RWPE1 (cell line): ENCODE results near the gene ABHD17A.
"Not testable (repeated sequence)": the region's sequence is repeated elsewhere in the genome, so short reads cannot be mapped to it uniquely, and the experiment has no call there.

Experiments
- CTCF ChIA-PET: fragments of 350-600 bp; sonication (Branson Sonifier 250); formaldehyde crosslinking; extraction: SDS; loops from one replicate; lab custom pipeline; 2021; lab: Yijun Ruan, JAX
- POLR2A ChIA-PET: fragments of 400-600 bp; formaldehyde crosslinking; extraction: SDS; loops from one replicate; lab custom pipeline; 2020; ENCODE audit warnings: antibody characterized with exemption; ENCODE audit not compliant: low non-redundant PET; lab: Yijun Ruan, JAX
- DNase-seq: peaks from one replicate; pipeline ENCODE4 v3.0.0; 2012; ENCODE audit warnings: low spot score
- H3K27ac ChIP-seq: fragments of 450-650 bp; 2 replicates; pipeline ENCODE4 v1.5.1; 2017
- TF ChIP-seq, protein P1 (sequence below): fragments of 450-650 bp; conservative IDR thresholded peaks from 2 replicates; pipeline ENCODE4 v1.5.1; 2017; ENCODE audit warnings: low read depth, mild to moderate bottlenecking

Gene ABHD17A

DNA sequence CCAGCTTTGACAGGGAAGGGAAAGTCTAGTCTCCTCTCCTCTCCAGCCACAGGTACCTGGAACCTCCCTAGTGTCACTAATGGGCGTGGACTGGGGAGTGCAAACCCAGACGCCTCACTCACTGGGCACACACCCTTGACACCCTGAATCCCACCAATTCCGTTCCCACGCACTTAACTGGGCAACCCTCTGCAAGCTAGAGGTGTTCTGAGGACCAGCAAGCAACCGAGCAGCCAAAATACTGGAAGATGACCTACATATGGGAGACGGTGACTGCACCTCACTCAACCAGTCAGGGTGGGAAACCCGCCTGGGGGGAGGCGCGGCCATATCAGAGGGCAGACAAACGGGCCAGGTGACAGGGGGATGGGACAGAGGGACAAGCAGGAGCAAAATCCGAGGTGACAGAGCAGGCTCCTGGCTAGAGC is 991 bp downstream of the ABHD17A start:
- TF ChIP-seq, protein P1, sequence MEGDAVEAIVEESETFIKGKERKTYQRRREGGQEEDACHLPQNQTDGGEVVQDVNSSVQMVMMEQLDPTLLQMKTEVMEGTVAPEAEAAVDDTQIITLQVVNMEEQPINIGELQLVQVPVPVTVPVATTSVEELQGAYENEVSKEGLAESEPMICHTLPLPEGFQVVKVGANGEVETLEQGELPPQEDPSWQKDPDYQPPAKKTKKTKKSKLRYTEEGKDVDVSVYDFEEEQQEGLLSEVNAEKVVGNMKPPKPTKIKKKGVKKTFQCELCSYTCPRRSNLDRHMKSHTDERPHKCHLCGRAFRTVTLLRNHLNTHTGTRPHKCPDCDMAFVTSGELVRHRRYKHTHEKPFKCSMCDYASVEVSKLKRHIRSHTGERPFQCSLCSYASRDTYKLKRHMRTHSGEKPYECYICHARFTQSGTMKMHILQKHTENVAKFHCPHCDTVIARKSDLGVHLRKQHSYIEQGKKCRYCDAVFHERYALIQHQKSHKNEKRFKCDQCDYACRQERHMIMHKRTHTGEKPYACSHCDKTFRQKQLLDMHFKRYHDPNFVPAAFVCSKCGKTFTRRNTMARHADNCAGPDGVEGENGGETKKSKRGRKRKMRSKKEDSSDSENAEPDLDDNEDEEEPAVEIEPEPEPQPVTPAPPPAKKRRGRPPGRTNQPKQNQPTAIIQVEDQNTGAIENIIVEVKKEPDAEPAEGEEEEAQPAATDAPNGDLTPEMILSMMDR = no peak
- DNase-seq = no peak
- peak overlapping the region; percentile 82 for H3K27ac ChIP-seq
- POLR2A ChIA-PET = interaction anchor here (1.0 kb wide), 1 partner anchor 8 kb away, joined by 3 read pairs; no protein-coding TSS in a partner anchor
- CTCF ChIA-PET = interaction anchor here (0.9 to 1.7 kb wide), 2 partner anchors 8 to 20 kb away, joined by 3 to 5 read pairs; no protein-coding TSS in a partner anchor

DNA sequence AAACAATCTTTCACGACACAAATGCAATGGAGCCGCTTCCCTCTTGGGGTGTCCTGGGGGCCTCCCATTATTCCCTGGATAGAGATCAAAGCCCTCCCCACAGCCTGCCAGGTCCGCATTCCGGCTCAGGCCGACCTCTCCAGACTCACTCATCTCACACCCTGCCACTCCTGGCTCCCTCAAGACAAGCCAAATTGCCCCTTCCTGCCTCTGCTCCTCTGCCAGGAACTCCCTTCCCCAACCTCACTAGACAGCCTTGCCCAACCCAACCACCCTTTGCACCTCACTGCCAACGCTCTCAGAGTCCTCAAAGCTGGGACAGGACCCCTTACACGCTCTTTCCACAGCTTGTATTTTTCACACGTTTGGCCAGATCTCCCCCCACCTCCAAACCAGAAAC is 1.5 kb downstream of the ABHD17A start:
- H3K27ac ChIP-seq = peak overlapping the region; percentile 82
- ChIA-PET POLR2A (no interaction called here), CTCF (interaction anchor here (0.9 to 1.7 kb wide), 2 partner anchors 9 to 19 kb away, joined by 3 to 5 read pairs; no protein-coding TSS in a partner anchor)
- TF ChIP-seq, protein P1 = no peak
- no peak for DNase-seq

DNA sequence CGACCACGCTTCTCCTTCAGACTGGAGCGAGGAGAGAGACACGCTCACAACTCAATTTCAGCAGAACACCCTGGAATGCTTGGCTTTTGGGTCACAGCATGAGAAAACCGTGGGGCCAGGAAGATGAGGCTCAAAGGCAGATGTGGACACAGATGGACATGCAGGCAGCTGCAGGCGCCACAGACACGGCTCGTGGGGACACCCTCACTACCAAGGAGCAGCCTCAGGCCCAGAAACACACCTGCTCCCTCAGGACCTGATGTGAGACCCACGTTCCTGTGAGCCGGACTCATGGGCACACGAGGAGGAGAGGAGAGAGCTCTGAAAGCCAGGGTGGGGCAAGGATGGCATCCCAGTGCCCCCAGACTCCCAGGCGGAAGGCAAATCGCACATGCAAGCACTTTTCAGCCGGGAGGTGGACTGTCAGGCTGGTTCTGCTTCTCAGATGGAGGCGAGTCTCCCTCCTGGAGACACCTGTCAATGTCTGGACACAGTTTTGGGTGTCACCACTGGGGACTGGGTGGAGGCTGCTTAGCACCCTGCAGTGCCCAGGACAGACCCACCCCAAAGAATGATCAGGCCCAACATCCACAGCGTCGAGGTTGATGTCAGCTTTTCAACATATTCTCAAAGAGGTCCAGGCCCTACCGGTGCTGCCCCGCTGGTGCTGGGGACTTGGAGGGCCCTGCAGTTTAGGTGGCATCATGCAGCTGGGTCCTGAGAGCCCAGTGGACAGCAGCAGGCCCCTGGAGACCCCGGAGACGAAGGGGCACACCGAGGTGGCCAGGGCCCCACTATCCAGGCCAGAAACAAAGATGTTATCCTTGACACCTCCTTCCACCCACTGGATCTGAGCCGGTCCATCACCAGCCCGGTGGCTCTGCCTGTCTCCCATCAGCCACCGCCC is 2.3 kb downstream of the ABHD17A start:
- ChIA-PET POLR2A (no interaction called here), CTCF (interaction anchor here (0.9 to 1.7 kb wide), 2 partner anchors 9 to 18 kb away, joined by 3 to 5 read pairs; no protein-coding TSS in a partner anchor)
- DNase-seq = no peak
- TF ChIP-seq, protein P1 = no peak
- H3K27ac ChIP-seq = peak overlapping the region; percentile 82

DNA sequence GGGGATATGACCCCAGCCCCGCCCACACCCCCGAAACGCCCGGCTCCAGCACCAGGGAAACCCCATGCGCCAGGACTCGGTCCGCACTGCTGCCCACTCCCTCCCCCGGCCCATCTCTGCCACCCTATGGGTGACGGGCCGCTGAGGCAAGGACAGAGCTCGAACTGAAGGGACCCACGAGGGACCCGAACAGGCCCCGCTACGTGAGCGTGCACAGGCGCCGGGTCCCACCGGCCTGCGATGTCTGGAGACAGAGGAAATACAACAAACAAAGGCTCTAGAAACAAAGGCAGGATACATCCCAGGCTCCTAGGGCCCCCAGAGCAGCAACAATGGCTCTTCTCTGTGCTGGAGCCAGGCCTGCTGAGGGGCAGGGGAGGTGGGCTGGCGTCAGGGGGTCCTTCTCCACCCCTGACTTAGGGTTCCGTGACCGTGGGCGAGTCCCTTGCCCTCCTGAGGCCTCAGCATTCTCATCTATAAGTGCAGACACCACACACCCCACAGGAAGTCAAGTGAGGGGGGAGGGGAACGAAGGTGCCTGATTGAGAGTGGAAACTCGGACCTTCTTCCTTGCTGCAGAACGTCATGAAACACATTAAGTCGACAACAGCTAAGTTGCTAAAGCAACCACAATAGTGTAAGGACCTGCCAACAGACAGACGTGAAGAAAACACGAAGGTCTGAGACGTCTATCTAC is 3.1 kb downstream of the ABHD17A start:
- no peak for DNase-seq
- H3K27ac ChIP-seq = peak overlapping the region; percentile 82
- ChIA-PET CTCF (no interaction called here), POLR2A (no interaction called here)
- TF ChIP-seq, protein P1 = no peak

DNA sequence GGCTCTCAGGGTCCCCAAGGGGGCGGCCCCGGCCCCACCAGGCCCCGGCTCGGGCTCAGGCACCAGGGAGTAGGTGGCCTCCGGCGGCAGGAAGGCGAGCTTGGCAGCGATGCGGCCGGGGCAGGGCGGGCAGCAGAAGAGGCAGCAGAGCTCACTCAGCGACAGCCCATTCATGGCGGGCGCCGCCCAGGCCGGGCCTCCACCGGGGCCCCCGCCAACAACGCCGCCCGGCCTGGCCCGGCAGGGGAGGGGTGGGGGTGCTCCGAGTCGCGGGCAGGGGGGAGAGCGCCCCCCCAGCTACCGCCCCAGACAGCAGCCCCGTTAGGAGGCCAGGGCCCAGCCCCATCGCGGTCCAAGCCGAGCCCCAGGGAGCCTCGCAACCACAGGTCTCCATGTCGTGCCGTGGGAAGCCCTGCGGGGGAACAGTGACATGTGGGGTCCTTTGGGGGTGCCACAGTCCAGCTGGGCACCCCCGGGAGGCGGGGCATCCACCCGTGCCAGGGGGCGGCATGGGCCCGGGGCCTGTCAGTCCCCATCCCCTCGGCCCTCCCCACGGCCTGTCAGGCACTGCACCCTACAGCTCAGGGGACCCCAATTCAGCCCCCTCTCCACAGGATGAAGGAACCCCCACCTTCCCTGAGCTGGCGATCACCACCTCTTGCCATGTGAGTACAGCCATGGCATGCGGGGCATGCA is 3.8 kb downstream of the ABHD17A start:
- CTCF ChIA-PET = interaction anchor here (0.7 kb wide), 1 partner anchor 484 kb away, joined by 3 read pairs; no protein-coding TSS in a partner anchor
- peak overlapping the region; percentile 82 for H3K27ac ChIP-seq
- DNase-seq, POLR2A ChIA-PET: not testable (repeated sequence)

DNA sequence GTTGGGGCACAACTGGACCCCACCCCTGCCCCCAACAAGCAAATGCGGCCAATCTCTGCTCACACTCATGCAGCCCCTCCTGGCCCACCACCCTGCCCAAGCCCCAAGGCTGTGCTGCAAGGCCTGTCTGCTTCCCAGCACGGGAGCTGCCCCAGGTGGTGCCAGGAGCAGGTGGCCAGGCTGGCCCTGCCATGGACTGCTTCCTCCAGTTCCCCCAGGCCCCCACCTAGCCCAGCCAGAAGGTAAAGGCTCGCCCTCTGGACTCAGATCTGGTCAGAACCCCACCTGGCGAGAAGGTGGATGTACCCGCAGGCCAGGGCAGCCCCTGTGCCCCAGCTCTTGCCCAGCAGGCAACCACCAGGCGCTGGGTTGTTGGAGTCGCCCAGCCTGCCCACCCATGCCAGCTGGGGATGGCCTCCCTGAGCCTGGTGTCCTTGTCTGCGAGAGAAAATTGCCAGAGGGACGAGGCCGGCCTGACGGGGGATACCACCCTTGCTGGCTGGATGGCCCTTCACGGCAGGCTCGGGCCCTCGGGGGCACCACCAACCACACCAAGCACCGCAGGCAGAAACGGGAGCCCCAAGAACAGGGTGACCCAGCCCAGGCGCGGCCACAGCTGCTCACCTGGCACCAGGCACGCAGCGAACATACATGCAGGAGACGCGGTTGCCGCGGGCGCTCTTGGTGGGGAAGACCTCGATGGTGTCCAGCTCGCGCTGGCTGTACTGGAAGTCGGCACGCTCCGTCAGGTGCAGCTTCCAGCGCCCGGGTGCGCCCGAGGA is 4.5 kb downstream of the ABHD17A start:
- DNase-seq = no peak
- peak overlapping the region; percentile 17 for H3K27ac ChIP-seq
- TF ChIP-seq, protein P1 = no peak
- ChIA-PET CTCF (interaction anchor here (0.6 to 0.7 kb wide), 2 partner anchors 38 to 484 kb away, joined by 3 read pairs; no protein-coding TSS in a partner anchor), POLR2A (no interaction called here)

DNA sequence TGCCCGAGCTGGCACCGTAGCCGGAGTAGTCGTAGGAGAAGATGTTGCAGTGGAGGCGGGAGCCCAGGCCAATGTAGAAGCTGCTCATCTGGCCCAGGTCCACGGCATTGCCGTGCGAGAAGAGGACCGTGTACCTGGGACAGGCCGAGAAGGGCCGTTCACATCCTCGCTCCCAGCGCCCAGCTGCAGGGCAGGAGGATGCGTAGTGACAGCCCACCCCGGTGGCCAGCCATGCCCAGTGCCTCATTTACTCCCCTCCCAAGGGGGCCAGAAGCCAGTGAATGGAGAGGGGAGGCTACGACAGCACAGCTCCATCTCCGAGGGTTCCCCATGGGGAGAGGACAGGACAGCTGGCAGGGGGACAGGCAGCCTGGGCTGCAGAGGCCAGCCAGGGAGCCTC is 5.3 kb downstream of the ABHD17A start:
- CTCF ChIA-PET, POLR2A ChIA-PET, DNase-seq: not testable (repeated sequence)
- H3K27ac ChIP-seq = peak overlapping the region; percentile 17

DNA sequence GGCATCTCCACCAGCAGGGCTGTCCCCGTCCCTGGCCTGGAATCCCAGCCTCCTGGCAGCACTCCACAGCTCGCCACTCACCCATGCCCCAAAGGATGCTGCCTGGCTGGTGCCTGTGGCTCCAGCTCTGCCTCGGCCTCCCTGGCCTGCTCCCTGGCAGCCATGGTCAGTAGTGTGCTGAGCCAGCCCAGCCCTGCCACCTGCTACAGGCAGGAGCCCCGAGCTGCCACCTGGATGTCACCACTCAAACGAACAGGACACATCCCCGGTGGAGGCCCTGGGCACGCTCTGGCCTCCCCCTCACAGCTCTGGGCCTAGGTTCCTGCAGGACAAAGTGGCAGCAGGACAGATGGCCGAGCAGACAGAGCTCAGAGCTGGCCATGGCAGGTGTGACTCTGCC is 6.7 kb downstream of the ABHD17A start:
- H3K27ac ChIP-seq = peak overlapping the region; percentile 28; the same call in 1 of the 2 replicates
- DNase-seq, POLR2A ChIA-PET, CTCF ChIA-PET: not testable (repeated sequence)

DNA sequence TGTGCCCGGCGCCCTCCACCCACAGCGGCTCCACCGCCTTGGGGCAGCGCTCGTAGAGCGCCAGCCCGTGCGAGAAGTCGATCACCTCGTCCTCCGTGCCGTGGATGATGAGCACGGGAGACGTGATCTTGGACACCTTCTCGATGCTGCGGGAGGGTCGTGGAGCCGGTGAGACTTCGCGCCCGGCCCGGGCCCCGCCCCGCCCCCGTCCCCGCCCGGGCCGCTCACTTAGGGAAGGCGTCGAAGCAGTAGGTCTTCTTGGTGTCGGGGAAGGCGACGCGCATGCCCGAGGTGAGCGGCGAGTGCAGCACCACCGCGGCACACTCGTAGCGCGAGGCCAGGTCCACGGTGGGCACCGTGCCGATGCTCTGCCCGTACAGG is 8.0 kb downstream of the ABHD17A start:
- H3K27ac ChIP-seq = peak overlapping the region; percentile 90
- CTCF ChIA-PET = interaction anchor here (0.6 kb wide), 1 partner anchor 331 kb away, joined by 3 read pairs; no protein-coding TSS in a partner anchor

More for the DNA sequence above, 8.0 kb downstream of the ABHD17A start:
- DNase-seq, POLR2A ChIA-PET: not testable (repeated sequence)
